ENCODE data around the gene SLC9A2. TPM values are rescaled to one million over a fixed set of nuclear protein-coding genes. Genes with fewer than 3 reads are reported as not detected.

The SLC9A2 gene
- total and polyA plus RNA-seq, 2 of the 13 experiments (the other 11 are each of a cell fraction or from before 2014, with no cell fraction given) = 0.02 TPM; not detected in 1

DNA sequence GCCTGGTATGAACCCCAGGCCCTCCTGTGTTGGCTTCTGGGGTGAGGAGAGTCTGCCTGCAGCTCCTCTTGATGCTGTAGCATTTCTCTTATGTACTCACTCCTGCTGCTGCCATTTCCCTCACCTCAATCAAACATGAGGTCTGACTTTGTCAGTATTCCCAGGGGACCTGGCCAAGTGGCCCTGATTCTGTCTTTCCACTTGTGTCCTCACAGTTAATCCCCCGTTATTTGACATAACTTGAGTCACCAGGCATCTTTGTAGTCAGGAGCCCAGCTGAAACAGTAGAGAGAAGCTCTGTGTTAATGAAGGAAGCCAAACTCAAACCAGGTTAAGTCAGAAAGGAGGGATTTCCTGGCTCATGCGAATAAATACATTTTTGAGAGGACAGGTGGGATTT lies 55.0 kb downstream of the SLC9A2 start (continued):
- TF ChIP-seq ZNF639 (CRISPR knock-in tag; conservative IDR thresholded peaks at IDR 0.05) (no peak), ETS1 (CRISPR knock-in tag; IDR thresholded peaks at IDR 0.05) (no peak), ZNF839 (CRISPR knock-in tag; IDR thresholded peaks at IDR 0.05; ENCODE audit: borderline replicate concordance) (no peak)

GRCh38 chr2:102674836-102675235 lies 55.5 kb downstream of the SLC9A2 start:
- H3K36me3 ChIP-seq (replicated peaks in 1 of 2; ENCODE audit: control insufficient read depth in 1 of 2, insufficient read depth in 2 of 2, low read length in 2 of 2) = no peaks in the 10 kb centered on the region
- H3K79me2 ChIP-seq (ENCODE audit: insufficient read depth, low read length) = no peaks in the 10 kb centered on the region
- no peak overlapping the region for H2AFZ ChIP-seq (ENCODE audit: low read length)
- H3K9ac ChIP-seq (ENCODE audit: insufficient read depth, low read depth, low read length) = no peak overlapping the region
- intact Hi-C loops (cut with micrococcal nuclease; ENCODE audit: unreplicated experiment) (no loop called here), in situ Hi-C loops (cut with HindIII; ENCODE audit: extremely low pct_ligation_motif_present, low pct_unique_long_range_greater_than_20kb) (no loop called here)
- DNase-seq (ENCODE audit: low spot score) (no peak), FAIRE-seq (no peak), ATAC-seq (no peak)
- no peak for TF ChIP-seq ZNF317 (CRISPR knock-in tag; IDR thresholded peaks at IDR 0.05)
- no peak for TF ChIP-seq ZBTB33 (CRISPR knock-in tag; IDR thresholded peaks at IDR 0.05)
- TF ChIP-seq NFE2L2 (IDR thresholded peaks at IDR 0.05; ENCODE audit: low read length) = no peak
- no peak for TF ChIP-seq TOE1 (CRISPR knock-in tag; IDR thresholded peaks at IDR 0.05)
- no peaks in the 10 kb centered on the region for H3K9me3 ChIP-seq (ENCODE audit: low read length)
- WGBS (ENCODE audit: low lambda C conversion rate) = 23% methylated on average over 4 of the region's 4 CpGs
- H3K27ac ChIP-seq (ENCODE audit: extremely low read length, insufficient read depth, low read length) = no peak overlapping the region
- POLR2A ChIA-PET = no interaction called here
- H3K4me3 ChIP-seq (replicated peaks in 1 of 3; ENCODE audit: insufficient read depth in 1 of 3, low read depth in 2 of 3, low read length in 3 of 3) = no peak overlapping the region
- no peaks in the 10 kb centered on the region for H3K4me1 ChIP-seq (ENCODE audit: insufficient read depth, low read length)
- no TSS peak for BruUV-seq (replicated peaks)
- no peak overlapping the region for H3K4me2 ChIP-seq (ENCODE audit: low read depth, low read length)
- H4K20me1 ChIP-seq (ENCODE audit: insufficient read depth, low read length) = no peaks in the 10 kb centered on the region
- CTCF ChIA-PET (ENCODE audit: low intra/inter-chr PET ratio, low total read pairs) = no interaction called here
- no peaks in the 10 kb centered on the region for H3K27me3 ChIP-seq (ENCODE audit: control insufficient read depth in 1 of 2, insufficient read depth in 2 of 2, low read length in 2 of 2)

Measured in HepG2 (cell line).